RKO (cell line): ENCODE results near the gene RNGTT.
A peak's percentile ranks its signal among the peaks of the same experiment; 100 is the strongest.
"Not testable (repeated sequence)": the region's sequence is repeated elsewhere in the genome, so short reads cannot be mapped to it uniquely, and the experiment has no call there.

Source experiments
- DNase-seq: peaks from one replicate; pipeline ENCODE4 v3.0.0-alpha.2; 2016; ENCODE audit warnings: low spot score

Gene RNGTT

GRCh38 chr6:88963139-88964090, at the start of gene RNGTT:
TSS of gene RNGTT (minus strand) at chr6:88963618. CDS start at chr6:88963409, 209 bp downstream.
- DNase-seq, result peak; percentile 97

DNA sequence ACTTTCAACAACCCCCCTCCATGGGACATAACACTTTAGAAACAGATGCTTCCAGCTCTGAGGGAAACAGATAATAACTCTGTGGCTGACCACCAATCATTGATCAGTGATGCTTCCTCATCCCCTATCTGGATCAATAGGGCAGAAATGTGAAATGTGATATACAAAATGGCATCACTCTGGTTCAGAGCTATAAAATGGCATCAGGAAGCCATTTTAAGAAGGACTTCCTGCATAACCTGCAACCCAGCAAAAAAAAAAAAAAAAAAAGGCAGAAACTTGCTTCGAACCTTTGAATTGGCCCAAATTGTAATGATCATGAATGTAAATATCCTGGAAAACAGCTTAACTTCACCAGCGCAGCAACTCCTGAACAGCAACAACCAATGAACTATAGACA, 48.0 kb upstream of the RNGTT start:
- DNase-seq, result no peak

DNA sequence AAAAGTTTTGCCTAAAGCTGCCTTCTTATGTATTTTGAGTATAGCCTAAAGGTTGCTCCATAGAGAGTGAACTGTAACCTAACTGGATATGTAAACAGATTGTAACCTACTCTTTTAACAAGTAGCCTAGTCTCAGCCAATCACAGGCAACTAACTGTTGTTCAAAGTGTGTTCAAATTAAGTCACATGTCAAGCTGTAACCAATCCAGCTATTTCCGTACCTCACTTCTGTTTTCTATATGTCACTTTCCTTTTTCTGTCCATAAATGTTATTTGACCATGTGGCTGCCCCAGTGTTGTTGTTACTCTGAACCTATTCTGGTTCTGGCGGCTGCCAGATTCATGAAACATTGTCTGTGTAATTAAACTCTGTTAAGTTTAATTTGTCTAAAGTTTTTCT, 47.4 kb upstream of the RNGTT start:
- no peak for DNase-seq

DNA sequence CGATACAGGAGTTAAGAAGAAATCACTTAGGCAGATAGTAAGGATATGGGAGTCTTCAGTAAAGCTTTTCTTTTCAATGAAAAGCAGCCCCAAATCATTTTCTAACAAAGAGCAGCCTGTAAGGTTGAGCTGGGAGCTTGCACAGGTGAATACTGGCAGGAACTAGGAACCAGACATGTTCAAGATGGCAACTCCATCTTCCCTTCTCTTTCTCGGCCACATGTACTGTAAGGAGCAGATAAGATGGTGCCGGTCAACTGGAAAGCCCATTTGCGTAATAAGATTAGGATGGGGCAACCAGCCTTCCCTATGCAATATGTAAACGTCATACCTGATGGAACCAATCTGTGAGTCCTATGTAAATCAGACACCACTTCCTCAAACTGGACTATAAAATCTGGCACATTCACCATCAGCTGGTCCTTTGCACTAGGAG, 46.2 kb upstream of the RNGTT start:
- DNase-seq, result no peak

DNA sequence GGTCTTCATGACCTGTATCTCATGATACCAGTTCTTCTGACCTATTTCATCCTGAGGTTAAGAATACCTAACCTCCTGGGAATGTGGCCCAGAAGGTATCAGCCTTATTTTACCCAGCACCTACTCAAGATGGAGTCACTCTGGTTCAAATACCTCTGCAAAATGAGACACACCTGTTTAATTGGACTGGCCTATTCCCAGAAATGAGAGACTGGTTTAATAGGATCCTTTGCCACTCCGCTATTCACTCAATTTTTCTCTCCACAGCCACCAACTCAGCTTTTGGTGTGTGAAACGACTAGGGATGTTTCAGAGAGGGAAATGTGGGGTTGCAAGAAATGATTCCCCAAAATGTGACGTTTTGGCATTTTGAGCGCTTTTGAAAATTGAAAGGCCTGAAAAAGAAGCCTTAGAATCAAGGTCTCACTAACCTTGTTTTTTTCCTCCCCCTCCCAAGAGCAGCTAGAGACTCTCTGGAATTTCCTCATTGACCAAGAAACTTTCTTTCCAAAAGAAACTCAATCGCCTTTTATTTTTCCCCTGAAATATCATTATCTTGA, 45.5 kb upstream of the RNGTT start:
- no peak for DNase-seq

DNA sequence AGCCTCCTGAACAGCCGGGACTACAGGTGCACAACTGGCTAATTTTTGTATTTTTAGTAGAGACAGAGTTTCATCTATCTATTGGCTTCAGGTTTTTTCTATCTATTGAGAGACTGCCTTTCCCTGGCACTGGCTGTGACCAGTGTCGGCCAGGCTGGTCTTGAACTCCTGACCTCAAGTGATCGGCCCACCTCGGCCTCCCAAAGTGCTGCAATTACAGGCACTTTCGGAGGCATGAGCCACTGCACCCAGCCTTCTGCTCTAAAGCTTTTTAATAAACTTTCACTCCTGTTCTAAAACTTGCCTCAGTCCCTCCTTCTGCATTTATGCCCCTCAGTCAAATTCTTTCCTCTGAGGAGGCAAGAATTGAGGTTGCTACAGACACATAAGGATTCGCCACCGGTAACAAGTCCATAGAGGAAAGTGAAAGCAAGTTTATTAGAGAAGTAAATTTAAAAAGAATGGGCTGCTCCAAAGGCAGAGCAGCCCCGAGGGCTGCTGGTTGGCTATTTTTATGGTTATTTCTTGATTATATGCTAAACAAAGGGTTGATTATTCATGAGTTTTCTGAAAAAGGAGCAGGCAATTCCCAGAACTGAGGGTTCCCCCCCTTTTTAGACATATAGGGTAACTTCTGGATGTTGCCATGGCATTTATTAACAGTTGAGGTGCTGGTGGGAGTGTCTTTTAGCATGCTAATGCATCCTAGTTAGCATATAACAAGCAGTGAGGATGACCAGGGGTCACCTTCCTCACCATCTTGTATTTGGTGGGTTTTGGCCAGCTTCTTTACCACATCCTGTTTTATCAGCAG, 44.8 kb upstream of the RNGTT start:
- DNase-seq, result no peak

DNA sequence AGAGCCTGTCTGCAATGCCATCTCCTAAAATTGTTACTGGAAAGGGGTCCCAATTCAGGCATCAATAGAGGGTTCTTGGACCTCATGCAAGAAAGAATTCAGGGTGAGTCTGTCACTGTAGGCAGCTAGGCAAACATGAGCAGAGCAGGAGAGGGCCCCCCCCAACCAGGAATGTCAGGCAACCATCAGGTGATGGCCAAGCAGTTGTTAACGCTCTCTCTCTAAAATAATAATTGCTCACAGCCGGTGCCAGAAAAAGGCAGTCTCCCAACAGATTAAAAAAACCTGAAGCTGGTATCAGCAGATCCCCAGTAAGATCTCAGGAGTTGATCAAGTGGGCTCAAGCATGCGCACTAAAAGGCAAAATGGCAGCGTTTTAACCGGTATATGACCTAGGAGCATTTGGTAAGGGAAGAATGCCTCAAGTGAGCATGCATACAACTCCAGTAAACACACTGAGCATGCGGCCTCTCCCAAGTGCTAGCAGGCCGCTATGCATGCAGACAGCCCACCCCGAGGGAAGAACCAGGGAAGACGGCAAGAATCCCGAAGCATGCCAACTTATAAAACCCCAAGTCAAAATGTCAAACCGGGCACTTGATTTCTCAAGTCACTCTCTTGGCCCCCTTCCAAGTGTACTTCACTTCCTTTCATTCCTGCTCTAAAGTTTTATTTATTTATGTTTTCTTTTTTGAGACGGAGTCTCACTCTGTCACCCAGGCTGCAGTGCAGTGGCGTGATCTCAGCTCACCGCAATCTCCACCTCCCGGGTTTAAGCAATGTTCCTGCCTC, 44.0 kb upstream of the RNGTT start:
- DNase-seq, result no peak

- no peak for DNase-seq
Observed at GRCh38 chr6:89002523-89002922, 39.1 kb upstream of the RNGTT start.

DNA sequence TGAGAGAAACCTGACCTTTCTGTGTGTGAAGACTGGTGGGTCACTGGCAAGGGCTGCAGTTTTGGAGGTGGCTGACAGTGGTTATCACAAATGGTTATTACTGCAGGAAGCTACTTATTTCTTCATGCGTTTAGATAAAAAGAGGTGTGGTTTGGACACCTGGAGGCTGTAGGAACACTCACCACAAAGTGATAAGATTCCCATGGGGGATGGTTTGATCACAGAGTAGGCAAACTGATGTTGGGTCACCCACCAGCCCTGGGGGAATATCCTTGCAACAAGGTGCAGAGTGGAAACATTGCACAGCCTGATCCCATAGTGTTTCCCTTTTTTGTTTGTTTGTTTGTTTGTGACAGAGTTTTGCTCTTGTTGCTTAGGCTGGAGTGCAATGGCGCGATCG, 33.9 kb upstream of the RNGTT start:
- no peak for DNase-seq

DNA sequence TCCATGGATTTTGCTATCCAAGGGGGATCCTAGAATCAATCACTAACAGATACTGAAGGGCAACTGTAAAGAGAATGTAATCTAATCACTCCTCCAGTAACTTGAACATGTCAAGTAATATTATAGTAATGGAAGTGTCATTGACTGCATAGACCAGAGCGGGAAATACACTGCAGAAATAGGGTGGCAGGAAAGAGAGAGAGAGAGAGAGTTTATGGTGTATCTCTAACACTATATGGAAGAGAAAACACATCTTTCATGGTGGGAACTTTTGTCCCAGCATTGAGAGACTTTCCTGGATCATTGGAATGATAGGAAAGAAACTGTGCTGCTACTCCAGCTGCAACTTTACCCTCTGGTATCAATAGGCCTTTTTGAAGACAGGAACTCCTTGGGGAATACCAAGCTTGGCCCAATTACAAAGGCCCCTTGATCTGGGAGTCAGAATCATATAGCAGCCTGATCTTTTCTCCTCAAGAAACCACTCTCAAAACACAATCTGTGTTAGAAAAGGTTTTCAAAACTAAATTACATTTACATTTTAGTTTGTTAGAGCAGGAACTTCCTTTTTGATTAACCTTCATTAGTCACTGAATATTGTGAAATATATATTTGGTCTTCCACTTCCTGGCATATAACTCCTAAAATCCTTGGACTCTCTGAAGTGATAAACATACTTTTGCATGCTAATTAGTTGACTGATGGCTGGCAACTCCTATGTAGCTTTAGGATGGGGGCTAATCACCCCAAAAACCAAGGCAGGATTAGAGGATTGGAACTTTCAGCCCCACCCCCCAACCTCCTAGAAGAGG, 29.5 kb upstream of the RNGTT start:
- no peak for DNase-seq

DNA sequence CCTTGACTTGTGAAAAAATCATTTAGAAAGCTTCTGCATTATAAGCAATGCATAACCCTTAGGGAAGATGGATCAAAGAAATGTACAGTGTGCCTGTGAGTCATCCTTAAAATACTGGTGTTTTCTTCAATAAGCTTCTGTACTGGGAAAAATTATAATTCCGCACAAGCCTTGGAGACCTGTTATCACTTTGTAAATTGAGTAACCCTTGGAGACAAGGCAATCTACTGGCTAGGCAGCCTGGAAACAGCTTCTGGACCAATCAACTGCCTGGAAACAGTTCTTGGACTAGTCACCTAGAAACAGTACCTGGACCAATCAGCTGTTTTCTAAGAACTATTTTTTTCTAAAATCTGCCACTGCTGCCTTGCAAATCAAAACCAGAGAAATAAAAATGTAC, 25.8 kb upstream of the RNGTT start:
- no peak for DNase-seq

GRCh38 chr6:88987922-88988321, 24.5 kb upstream of the RNGTT start:
- no peak for DNase-seq

DNA sequence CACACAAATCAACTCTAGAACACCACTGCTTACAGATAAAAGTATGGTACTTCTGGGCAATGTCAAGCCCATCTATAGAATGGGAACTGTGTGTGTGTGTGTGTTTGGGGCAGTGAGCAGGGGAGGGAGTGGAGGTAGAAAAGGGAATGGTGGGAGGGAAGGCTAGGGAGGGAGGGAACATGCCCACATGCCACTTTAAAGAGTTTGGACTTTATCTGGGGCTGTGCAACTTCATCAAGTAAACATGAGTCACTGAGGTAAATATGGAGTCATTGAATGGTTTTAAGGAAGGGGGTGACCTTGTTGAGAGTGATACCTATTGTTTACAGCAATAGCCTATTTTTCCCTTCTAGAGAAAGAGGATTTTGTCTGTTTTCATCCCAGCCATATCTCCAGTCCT, 22.5 kb upstream of the RNGTT start:
- DNase-seq, result no peak

GRCh38 chr6:88984606-88985005, 21.2 kb upstream of the RNGTT start:
- no peak for DNase-seq

DNA sequence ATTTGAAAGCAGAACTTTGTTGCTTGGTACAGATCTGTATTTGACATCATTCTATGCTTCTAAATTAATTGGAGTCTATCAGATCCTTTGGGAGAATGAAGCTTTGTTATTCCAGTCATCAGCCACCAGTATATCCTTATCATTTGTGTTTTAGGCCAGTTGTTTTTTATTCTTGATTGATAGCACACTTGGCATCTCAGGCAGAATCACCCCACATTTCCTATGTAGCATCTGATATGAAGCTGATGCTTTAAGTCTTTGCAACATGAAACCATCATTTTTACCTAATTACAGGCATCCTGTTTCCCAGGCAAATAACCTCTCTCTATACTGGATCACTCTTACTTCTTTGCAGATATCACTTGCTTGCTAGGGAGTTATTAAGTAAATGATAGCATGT, 20.7 kb upstream of the RNGTT start:
- no peak for DNase-seq

DNA sequence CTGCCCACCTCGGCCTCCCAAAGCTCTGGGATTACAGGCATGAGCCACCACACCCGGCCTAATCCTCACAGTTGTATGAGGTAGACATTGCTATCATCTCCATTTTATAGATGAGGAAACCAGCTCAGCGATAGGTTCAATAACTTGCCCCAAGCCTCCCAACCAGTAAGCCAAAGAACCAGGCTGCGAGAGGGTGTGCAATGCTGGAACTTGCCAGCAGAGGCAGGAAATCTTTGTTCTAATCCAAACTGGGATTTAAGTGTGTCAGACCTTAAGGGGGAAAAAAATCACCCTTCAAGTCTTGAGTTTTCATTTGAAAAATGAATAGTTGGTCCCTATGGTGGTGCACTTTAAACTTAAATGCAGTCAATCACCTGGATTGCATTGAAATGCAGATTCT, 20.1 kb upstream of the RNGTT start:
- peak; percentile 43 for DNase-seq

DNA sequence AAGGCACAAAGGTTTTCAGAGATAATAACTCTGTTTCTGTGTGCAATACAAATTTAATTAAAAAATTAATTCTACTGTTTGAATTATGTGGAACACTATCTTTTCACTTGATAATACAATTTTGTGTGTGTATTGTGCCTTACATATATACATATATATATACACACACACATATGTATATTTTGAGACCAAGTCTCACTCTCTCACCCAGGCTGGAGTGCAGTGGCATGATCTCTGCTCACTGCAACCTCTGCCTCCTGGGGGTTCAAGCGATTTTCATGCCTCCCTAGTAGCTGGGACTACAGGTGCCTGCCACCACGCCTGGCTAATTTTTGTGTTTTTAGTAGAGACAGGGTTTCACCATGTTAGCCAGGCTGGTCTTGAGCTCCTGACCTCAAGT, 19.7 kb upstream of the RNGTT start:
- not testable (repeated sequence) for DNase-seq

DNA sequence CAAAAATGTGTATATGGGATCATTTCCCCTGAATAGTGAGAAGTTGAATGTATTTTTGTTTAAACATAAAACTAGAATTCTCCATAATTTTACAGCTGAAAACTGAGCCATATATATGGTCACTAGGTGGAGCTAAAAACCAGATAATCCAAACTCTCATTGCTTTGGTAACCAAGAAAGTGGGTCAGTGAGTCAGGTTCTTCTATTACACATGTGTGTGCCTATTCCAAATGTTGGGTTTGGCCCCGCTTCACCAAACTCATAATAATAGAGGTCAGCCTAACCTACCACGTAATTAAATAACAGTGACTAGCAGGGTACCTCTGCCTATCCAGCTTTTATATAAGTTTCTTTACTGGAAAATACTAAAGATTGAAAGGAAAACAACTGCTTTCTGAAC, 19.3 kb upstream of the RNGTT start:
- DNase-seq, result peak; percentile 85

GRCh38 chr6:88975369-88975768, 12.0 kb upstream of the RNGTT start:
- no peak for DNase-seq

DNA sequence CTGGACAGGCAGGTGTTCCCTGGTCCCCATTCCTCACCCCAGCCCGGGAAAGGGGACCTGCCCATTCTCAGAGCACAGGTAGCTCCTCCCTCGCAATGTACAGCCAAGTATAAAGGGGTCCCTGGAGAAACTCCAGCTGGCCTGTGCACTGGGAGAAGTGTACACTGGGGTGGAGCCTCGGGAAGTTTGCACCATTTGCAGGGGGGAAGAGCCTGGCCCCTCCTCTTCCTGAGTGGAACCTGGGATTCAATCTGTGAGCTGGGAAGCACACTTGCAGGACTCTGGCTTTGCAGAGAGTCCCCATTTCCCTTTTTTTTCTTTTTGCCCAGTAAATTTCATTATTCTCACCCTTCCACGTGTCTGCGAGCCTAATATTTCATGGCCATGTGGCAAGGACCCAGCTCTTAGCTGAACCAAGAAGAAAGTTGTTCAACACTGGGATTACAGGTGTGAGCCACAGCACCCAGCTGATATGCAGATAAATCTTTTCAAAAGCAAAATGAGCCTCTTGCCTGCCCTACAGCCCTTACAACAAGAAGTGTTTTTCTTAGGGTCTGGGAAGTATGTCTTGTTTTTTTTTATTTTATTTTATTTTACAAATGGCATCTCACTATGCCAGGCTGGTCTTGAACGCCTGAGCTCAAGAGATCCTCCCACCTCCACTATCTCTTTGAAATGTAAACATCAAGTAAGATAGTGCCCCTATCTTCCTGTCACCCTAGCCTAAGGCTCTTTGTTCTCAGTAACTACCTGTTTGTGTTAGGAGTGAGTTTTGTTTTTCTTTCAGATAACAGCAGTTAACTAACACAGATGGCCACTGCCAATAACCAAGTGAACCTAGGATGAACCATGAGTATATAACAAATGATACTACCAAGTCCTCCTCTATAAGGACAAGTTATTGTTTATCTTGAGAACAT, 9.3 kb upstream of the RNGTT start:
- DNase-seq, result no peak
